OCI-LY7 (cell line): Measurements from ENCODE around the gene BICC1. TPM values are rescaled to one million over a fixed set of nuclear protein-coding genes. Genes with fewer than 3 reads are reported as not detected.

ENCODE experiments used
- BruUV-seq: library from RNA; stranded (reverse); fragments of 400-500 nt; replicated peaks from 2 replicates; lab custom pipeline; 2021; lab: Mats Ljungman, UMichigan
- CTCF ChIA-PET: fragments of 300-600 bp; sonication (Branson Sonifier 250); formaldehyde crosslinking; loops from one replicate; lab custom pipeline; 2022; ENCODE audit warnings: antibody characterized with exemption; ENCODE audit not compliant: unreplicated experiment; lab: Charles Lee
- POLR2A ChIA-PET: fragments of 300-600 bp; sonication (Branson Sonifier 250); formaldehyde crosslinking; loops from one replicate; lab custom pipeline; 2022; ENCODE audit warnings: antibody characterized with exemption; lab: Charles Lee
- DNase-seq: peaks from one replicate; pipeline ENCODE4 v3.0.0-alpha.2; 2015; ENCODE audit warnings: low spot score
- H2AFZ ChIP-seq: fragments of 200-600 bp; sonication (generic), shearing (Covaris generic); 2 replicates; pipeline ENCODE4 v1.6.1; 2014; ENCODE audit warnings: mild to moderate bottlenecking, antibody characterized with exemption, low read length, moderate library complexity
- H3K27ac ChIP-seq: fragments of 200-600 bp; sonication (generic); 2 replicates; pipeline ENCODE4 v1.5.1; 2014; ENCODE audit warnings: mixed run types, low read depth, mild to moderate bottlenecking, moderate library complexity, low read length, inconsistent platforms; ENCODE audit not compliant: poor library complexity, severe bottlenecking
- H3K36me3 ChIP-seq: fragments of 200-600 bp; sonication (generic); 2 replicates; pipeline ENCODE4 v1.6.1; 2014; ENCODE audit warnings: mild to moderate bottlenecking, antibody characterized with exemption, low read length, moderate library complexity, mixed read lengths; ENCODE audit not compliant: insufficient read depth
- H3K4me1 ChIP-seq: fragments of 200-600 bp; sonication (generic); 2 replicates; pipeline ENCODE4 v1.5.1; 2014; ENCODE audit warnings: mild to moderate bottlenecking, low read length; ENCODE audit not compliant: insufficient read depth, poor library complexity, severe bottlenecking
- H3K4me2 ChIP-seq: fragments of 200-600 bp; sonication (generic); 2 replicates; pipeline ENCODE4 v1.6.1; 2014; ENCODE audit warnings: mild to moderate bottlenecking, low read length
- H3K4me3 ChIP-seq: fragments of 200-600 bp; sonication (generic); 2 replicates; pipeline ENCODE4 v1.5.1; 2014; ENCODE audit warnings: mild to moderate bottlenecking, low read depth, low read length; ENCODE audit not compliant: poor library complexity, severe bottlenecking
- H3K79me2 ChIP-seq: fragments of 200-600 bp; sonication (generic); 2 replicates; pipeline ENCODE4 v1.6.1; 2016; ENCODE audit warnings: low read depth, mild to moderate bottlenecking, low read length, moderate library complexity, mixed read lengths; ENCODE audit not compliant: insufficient read depth
- H3K9me2 ChIP-seq: fragments of 200-600 bp; sonication (generic); 2 replicates; pipeline ENCODE4 v1.6.1; 2016; ENCODE audit warnings: mild to moderate bottlenecking, low read length, mixed read lengths; ENCODE audit not compliant: insufficient read depth
- H3K9me3 ChIP-seq: fragments of 200-600 bp; sonication (generic); 2 replicates; pipeline ENCODE4 v1.6.1; 2014; ENCODE audit warnings: mild to moderate bottlenecking, mixed run types, low read length, mixed read lengths
- H4K20me1 ChIP-seq: fragments of 200-600 bp; sonication (generic); 2 replicates; pipeline ENCODE4 v1.6.1; 2014; ENCODE audit warnings: mild to moderate bottlenecking, antibody characterized with exemption, low read length, moderate library complexity, mixed read lengths; ENCODE audit not compliant: insufficient read depth
- CTCF ChIP-seq: fragments of 200-600 bp; sonication (generic); conservative IDR thresholded peaks from 2 replicates; pipeline ENCODE4 v1.5.1; 2014; ENCODE audit warnings: mild to moderate bottlenecking, antibody characterized with exemption, low read length, moderate library complexity, mixed read lengths
- EZH2phosphoT487 ChIP-seq: fragments of 200-600 bp; sonication (generic); IDR thresholded peaks from 2 replicates; pipeline ENCODE4 v1.6.1; 2018; ENCODE audit warnings: low read depth, borderline replicate concordance, mild to moderate bottlenecking, mixed run types, antibody characterized with exemption, low read length, moderate library complexity, mixed read lengths
- intact Hi-C: fragments of 100-400 bp; cut with micrococcal nuclease; formaldehyde crosslinking; loops from one replicate; pipeline ENCODE4 v1.10.0; 2022; ENCODE audit not compliant: unreplicated experiment
- total RNA-seq, 2 experiments: library from RNA; depleted of rRNA in 1 of 2; stranded (reverse); fragments of >200 nt in 1 of 2; shearing (Covaris generic) in 1 of 2; gene quantifications; 2 replicates each; pipeline ENCODE4 v1.2.3, GENCODE V29; 2014 to 2022

Gene BICC1
- total RNA-seq, 2 experiments from 2014 or later: not detected

GRCh38 chr10:58672845-58673244 lies 160.2 kb downstream of the BICC1 start:
- no peak overlapping the region for H3K4me3 ChIP-seq
- no peaks in the 10 kb centered on the region for H3K79me2 ChIP-seq
- intact Hi-C loops: no loop called here
- H4K20me1 ChIP-seq: no peaks in the 10 kb centered on the region
- TF ChIP-seq CTCF (no peak), EZH2phosphoT487 (no peak)
- no peak overlapping the region for H3K27ac ChIP-seq
- H3K9me3 ChIP-seq: no peaks in the 10 kb centered on the region
- no TSS peak for BruUV-seq
- H3K4me2 ChIP-seq: no peak overlapping the region
- H3K9me2 ChIP-seq: no peaks in the 10 kb centered on the region
- no peaks in the 10 kb centered on the region for H3K36me3 ChIP-seq
- ChIA-PET CTCF (no interaction called here), POLR2A (interaction anchor here (0.6 kb wide), 1 partner anchor 199 kb away, joined by 3 read pairs; no protein-coding TSS in a partner anchor)
- no peak for DNase-seq
- no peaks in the 10 kb centered on the region for H3K4me1 ChIP-seq
- H2AFZ ChIP-seq: no peak overlapping the region

GRCh38 chr10:58674251-58674650 lies 161.6 kb downstream of the BICC1 start:
- Histone ChIP-seq H3K79me2 (no peaks in the 10 kb centered on the region), H4K20me1 (no peaks in the 10 kb centered on the region), H3K9me2 (no peaks in the 10 kb centered on the region), H3K36me3 (no peaks in the 10 kb centered on the region), H3K27ac (no peak overlapping the region), H2AFZ (no peak overlapping the region), H3K4me2 (no peak overlapping the region), H3K9me3 (no peaks in the 10 kb centered on the region), H3K4me1 (no peaks in the 10 kb centered on the region), H3K4me3 (no peak overlapping the region)
- CTCF ChIA-PET: no interaction called here
- POLR2A ChIA-PET: interaction anchor here (0.6 kb wide), 1 partner anchor 18 kb away, joined by 3 read pairs; no protein-coding TSS in a partner anchor
- no peak for DNase-seq
- intact Hi-C loops: no loop called here
- TF ChIP-seq EZH2phosphoT487 (no peak), CTCF (no peak)
- BruUV-seq: no TSS peak

GRCh38 chr10:58675321-58675720 lies 162.6 kb downstream of the BICC1 start:
- Histone ChIP-seq H4K20me1 (no peaks in the 10 kb centered on the region), H3K36me3 (no peaks in the 10 kb centered on the region), H3K4me1 (no peaks in the 10 kb centered on the region), H3K9me3 (no peaks in the 10 kb centered on the region), H3K27ac (no peak overlapping the region), H2AFZ (no peak overlapping the region), H3K4me2 (no peak overlapping the region), H3K4me3 (no peak overlapping the region), H3K9me2 (no peaks in the 10 kb centered on the region), H3K79me2 (no peaks in the 10 kb centered on the region)
- TF ChIP-seq CTCF (no peak), EZH2phosphoT487 (no peak)
- ChIA-PET POLR2A (no interaction called here), CTCF (no interaction called here)
- BruUV-seq: no TSS peak
- intact Hi-C loops: no loop called here
- DNase-seq: no peak
